Neuron (in vitro differentiated cells): ENCODE data around the gene GCLM.
"Not testable (repeated sequence)": the region's sequence is repeated elsewhere in the genome, so short reads cannot be mapped to it uniquely, and the experiment has no call there.

Experiments
- H2AFZ ChIP-seq: one replicate; pipeline ENCODE4 v1.6.1; 2013; ENCODE audit warnings: low read depth, mild to moderate bottlenecking, inconsistent platforms, low read length, moderate library complexity
- H3K27me3 ChIP-seq: one replicate; pipeline ENCODE4 v1.6.1; 2013; ENCODE audit warnings: low read length; ENCODE audit not compliant: insufficient read depth
- H3K36me3 ChIP-seq: one replicate; pipeline ENCODE4 v1.6.1; 2013; ENCODE audit warnings: low read length; ENCODE audit not compliant: insufficient read depth
- H3K4me1 ChIP-seq: one replicate; pipeline ENCODE4 v1.6.1; 2013; ENCODE audit warnings: low read length; ENCODE audit not compliant: insufficient read depth
- H3K4me3 ChIP-seq: 2 replicates; pipeline ENCODE4 v1.5.1; 2013; ENCODE audit warnings: mild to moderate bottlenecking, low read length, moderate library complexity
- H3K9me3 ChIP-seq: one replicate; pipeline ENCODE4 v1.6.1; 2013; ENCODE audit warnings: low read length

GCLM gene

DNA sequence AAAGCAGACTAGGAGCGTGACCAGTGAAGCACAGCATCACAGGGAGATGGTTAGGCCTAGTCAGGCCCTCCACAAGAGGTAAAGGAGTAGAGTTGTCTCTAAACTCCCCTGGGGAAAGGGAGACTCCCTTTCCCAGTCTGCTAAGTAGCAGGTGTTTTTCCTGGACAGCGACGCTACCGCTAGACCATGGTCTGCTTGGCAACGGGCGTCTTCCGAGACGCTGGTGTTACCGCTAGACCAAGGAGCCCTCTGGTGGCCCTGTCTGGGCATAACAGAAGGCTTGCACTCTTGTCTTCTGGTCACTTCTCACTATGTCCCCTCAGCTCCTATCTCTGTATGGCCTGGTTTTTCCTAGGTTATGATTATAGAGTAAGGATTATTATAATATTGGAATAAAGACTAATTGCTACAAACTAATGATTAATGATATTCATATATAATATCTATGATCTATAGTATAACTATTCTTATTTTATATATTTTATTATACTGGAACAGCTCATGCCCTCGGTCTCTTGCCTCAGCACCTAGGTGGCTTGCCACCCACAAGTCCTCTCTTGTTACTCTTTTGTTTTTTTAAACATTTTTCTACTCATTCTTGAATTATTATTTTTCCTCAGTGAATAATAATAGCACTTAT, 58.4 kb downstream of the GCLM start:
- not testable (repeated sequence) for H3K4me1 ChIP-seq, H3K4me3 ChIP-seq, H3K9me3 ChIP-seq, H3K27me3 ChIP-seq, H2AFZ ChIP-seq, H3K36me3 ChIP-seq

DNA sequence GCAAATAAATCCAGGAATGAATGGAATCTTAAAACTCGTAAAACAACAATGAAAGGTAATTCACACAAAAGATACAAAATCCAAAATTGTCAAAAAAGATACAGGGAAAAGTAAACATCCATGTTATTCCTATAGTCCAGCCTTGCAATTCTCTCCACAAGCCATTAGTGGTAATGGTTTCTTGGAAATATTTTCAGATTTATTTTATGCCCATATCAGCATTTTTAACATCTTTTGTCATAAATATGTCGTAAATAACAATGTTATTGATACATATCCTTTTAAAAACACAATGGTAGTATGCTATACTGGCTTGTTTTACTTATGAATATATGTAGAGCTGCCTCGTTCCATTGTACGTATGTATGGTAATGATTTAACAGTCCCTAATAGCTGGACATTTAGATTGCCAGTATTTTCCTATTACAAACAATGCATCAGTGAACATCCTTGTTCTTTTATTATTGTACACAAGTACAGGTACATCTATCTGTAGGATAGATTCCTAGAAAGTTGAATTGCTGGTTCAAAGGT, 60.8 kb downstream of the GCLM start:
- Histone ChIP-seq H3K4me1 (peaks cover 8% of the 10 kb centered on the region), H3K36me3 (no peaks in the 10 kb centered on the region), H2AFZ (peak overlapping the region; percentile 96), H3K27me3 (no peaks in the 10 kb centered on the region), H3K9me3 (no peaks in the 10 kb centered on the region), H3K4me3 (peak overlapping the region; percentile 96)

DNA sequence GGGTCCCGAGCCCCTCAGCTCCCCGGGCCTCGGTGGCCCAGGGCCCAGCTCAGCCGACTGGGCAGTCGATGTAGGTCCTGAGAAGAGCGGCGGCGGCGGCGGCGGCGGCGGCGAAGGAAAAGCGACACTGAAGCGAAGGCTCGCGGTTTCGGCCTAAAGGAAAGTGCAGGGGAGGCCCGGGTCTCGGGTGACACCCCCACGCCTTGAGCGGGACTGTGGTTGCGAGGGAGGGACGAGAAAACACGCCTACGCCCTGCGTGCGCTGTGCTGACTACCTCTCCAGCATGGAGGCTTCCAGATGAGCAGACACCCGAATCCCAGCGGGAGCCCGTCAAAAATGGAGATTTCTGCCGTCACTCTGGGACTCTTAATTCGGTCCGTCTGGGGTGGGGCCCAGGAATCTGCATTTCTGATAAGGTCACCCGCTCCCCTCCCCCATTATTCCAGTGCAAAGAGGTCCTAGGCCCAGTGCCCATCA, 61.4 kb downstream of the GCLM start:
- Histone ChIP-seq H3K36me3 (no peaks in the 10 kb centered on the region), H2AFZ (peak overlapping the region; percentile 96)

DNA sequence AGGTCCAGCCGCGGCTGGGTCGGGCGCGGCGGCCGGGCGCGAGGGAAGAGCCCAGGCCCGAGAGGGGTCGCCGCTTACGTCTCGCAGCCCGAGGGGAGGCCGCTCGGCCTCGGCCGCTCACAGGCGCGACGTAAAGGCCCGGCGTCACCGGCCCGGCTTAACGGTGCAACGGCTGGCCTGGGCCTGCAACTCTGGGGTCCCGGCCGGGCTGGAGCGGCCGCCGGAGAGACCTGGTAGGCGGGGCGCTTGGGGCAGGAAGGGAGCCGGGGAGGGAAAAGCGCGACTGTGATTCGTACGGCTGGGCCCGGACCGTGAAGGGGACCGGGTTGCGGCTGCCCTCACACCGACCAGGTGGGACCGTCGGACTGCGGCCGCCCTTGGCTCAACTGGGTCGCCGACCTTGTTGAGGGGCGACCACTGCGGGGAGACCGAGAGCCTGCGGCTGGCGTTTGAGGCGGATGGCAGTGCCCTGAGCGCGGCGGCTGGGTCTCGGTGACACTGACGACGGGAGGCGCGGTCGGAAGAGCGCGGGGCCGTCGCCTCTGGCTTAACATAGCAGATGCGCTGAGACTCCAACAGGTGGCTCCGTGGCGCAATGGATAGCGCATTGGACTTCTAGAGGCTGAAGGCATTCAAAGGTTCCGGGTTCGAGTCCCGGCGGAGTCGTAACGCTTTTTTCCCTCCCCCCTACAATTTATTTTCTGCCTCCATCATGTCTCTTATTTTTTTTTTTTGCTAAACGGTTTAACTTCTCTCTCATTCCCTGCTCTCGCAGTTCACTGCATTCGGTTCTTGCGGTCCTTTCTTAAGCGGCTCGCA, 62.0 kb downstream of the GCLM start:
- H3K27me3 ChIP-seq = no peaks in the 10 kb centered on the region
- H3K4me3 ChIP-seq = peak overlapping the region; percentile 96
- H3K9me3 ChIP-seq = no peaks in the 10 kb centered on the region
- H2AFZ ChIP-seq = peak overlapping the region; percentile 96
- H3K36me3 ChIP-seq = no peaks in the 10 kb centered on the region
- H3K4me1 ChIP-seq = peaks cover 8% of the 10 kb centered on the region

More for the DNA sequence above, 61.4 kb downstream of the GCLM start:
- Histone ChIP-seq H3K27me3 (no peaks in the 10 kb centered on the region), H3K9me3 (no peaks in the 10 kb centered on the region), H3K4me1 (peaks cover 8% of the 10 kb centered on the region), H3K4me3 (peak overlapping the region; percentile 96)

DNA sequence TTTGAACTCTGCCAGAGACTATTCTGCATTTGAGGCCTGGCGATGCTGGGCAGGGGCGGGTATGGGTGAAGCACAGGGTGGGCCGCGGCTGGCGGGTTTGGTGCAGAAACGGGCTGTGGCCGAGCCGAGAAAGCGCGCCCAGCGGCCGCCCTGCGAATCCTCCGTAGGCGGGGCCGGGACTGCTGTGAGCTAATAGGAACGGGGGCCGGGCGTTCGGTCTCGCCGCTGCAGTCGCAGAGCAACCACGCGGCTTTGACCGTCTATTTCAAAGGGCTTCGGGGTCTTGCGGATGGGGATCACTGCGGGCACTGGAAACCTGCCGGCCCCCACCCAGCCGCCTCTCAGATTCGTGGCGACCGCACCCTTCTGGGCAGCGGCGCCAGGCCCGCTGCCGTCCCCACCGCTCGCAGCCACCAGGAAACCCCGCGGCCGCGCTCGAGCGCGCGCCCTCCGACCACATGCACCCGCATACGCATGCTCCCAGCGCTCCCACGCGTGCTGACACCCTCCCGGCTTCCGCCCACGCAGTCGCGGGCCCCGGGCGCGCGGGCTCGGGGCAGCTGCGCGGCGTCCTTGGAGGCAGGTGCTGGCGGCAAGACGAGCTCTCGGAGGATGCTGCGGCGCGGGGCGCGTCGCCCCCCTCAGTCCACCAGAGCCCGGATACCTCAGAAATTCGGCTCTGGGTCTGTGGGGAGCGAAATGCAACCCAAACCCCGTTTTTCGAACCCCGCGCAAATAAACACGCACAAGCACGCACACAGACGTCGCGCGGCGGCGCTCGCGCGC, 62.8 kb downstream of the GCLM start:
- H3K4me3 ChIP-seq = peak overlapping the region; percentile 96
- H3K9me3 ChIP-seq = peaks cover under 1% of the 10 kb centered on the region
- peak overlapping the region; percentile 81 for H2AFZ ChIP-seq
- peaks cover 8% of the 10 kb centered on the region for H3K4me1 ChIP-seq
- no peaks in the 10 kb centered on the region for H3K27me3 ChIP-seq
- no peaks in the 10 kb centered on the region for H3K36me3 ChIP-seq

DNA sequence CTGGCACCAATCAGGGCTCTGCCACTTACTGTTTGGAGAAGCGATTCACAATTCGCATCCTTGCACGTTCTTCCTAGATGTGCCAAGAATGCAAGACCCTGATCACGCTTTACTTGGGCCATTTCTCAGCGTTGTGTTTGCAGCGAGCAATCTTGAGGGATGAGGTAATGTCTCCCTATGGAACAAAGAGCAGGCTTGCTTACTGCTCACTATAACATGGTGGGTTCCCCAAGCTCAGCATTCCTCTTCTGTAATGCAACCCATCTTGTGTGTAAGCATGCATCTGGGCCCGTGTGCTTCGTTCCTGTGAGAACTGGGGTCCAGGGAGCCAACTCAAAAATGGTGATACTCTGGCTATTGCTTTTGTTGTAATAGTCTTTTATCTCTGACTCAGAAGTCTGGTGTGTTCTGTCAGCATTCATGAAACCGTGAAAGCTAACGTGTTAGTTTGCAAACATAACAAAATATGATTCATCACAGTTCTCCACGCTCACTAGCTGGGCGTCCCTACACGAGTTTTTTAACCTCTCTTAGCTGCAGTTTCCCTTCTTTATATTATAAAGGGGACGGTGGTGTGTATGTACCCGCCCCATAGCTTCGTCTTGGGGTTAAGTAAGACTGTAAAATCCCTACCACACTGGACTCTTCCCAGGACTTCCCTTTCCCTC, 63.6 kb downstream of the GCLM start:
- Histone ChIP-seq H3K27me3 (peaks cover 6% of the 10 kb centered on the region), H3K4me3 (peak overlapping the region; percentile 96), H3K36me3 (no peaks in the 10 kb centered on the region), H3K9me3 (peaks cover 5% of the 10 kb centered on the region), H2AFZ (peak overlapping the region; percentile 81), H3K4me1 (peaks cover 8% of the 10 kb centered on the region)

DNA sequence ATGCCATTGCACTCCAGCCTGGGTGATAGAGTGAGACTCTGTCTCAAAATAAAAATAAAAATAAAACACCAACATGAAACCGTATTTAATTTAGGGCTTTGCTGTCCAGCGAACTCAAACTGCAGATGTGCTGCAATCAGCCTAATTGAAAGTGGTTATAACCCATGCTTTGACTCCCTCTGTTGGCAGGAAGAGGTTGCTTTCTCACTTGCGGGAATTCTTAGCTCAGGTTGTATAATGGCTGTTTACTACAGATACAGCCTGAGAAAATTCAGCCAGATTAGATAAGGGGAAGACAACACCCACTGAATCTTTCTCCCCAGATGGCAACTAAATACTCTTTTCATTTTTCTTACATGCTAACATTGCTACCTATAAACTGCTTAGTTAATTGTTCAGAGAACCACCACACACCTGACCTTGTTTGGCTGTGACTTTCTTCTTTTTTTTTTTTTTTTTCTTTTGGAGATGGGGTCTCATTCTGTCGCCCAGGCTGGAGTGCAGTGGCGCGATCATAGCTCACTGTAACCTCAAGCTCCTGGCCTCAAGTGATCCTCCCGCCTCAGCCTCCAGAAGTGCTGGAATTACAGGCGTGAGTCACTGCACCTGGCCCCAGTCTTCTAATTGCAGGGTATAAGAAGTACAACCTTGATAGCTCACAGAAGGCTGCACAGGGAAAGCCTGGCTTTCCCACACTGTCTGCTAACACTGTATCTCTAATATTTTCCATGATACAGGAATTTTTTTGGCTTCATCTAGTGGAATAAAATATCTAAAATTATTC, 64.8 kb downstream of the GCLM start:
- H3K36me3 ChIP-seq = no peaks in the 10 kb centered on the region
- no peak overlapping the region for H3K4me3 ChIP-seq
- H3K9me3 ChIP-seq = peaks cover 5% of the 10 kb centered on the region
- peaks cover 8% of the 10 kb centered on the region for H3K4me1 ChIP-seq
- no peak overlapping the region for H2AFZ ChIP-seq
- peaks cover 13% of the 10 kb centered on the region for H3K27me3 ChIP-seq

DNA sequence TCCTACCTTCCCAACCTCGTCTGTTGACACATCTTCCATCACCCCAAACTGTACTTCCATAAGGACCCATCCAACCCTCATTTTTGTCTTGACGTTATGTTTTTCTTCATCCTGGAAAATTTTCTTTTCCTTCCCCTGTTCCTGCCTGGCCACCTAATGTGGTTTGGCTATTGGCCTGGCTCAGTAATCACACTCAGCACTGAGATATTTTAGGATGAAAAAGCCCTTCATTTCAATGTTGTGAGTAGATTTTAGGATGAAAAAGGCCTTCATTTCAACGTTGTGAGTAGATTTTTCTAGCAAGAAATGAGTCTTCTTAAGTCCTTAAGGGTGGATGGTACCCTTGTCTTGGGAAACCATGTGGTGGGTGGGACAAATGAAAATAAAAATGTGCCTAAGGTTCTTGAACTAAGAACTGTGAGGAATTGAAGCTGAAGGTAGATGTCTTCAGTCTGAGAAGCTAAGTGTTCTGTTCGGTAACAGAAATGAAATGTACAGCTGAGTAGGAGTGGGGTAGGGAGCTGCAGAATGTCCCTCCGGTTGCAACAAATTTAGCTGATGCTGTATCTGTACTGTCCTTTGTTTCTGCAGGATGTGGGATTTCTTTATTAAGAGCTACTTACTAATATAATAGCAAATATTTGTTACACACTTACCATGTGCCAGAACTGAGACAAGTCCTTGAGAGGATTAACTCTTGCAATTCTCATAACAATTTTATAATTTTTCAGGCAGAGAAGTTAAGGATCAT, 66.3 kb downstream of the GCLM start:
- peaks cover 14% of the 10 kb centered on the region for H3K4me1 ChIP-seq
- H3K27me3 ChIP-seq = peaks cover 13% of the 10 kb centered on the region
- H3K9me3 ChIP-seq = peaks cover 5% of the 10 kb centered on the region
- H2AFZ ChIP-seq = no peak overlapping the region
- no peak overlapping the region for H3K4me3 ChIP-seq
- no peaks in the 10 kb centered on the region for H3K36me3 ChIP-seq

DNA sequence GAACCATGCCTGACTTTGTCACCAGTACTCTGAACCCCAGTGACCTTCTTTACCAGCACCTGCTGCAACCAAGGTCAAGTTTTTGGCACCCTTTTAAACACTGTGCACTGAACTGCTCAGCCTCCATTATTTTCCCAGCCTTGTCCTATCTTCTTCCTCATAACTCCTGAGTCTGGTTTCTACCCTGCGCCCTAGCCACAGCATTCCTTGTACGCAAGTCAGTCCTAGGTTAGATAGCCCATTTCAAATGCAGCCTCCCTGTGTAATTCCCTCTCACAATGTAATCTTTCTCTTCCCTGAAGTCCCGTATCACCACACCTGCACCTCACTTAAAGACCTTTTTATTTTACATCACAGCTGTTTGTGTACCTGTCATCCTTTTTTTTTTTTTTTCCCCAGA, 67.5 kb downstream of the GCLM start:
- Histone ChIP-seq H3K9me3 (peaks cover 5% of the 10 kb centered on the region), H3K4me3 (no peak overlapping the region), H3K36me3 (no peaks in the 10 kb centered on the region), H3K4me1 (peaks cover 21% of the 10 kb centered on the region), H2AFZ (no peak overlapping the region), H3K27me3 (peaks cover 13% of the 10 kb centered on the region)

DNA sequence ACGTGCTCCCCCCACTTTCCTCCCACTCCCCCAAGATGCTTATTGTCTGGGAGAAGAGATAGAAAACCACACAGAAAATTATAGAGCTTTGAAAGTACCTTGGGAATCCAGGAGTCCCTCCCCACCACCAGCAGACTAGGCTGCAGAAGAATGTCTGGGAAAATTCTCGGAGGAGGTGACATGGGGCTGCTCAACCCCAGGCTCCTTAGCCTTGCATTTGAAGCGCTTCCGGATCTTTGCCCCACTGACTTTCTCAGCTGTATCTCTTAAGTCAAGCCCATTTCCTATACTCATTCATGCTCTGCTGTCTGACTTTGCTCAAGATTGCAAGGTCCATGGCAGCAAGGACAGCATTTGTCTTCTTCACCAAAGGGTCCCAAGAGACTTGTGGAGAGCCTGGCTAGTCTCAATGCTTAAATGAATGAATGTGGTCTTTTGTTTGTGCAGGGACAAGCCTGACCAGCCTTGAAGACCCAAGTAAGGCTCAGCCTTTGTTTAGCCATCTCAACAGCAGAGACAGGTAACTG, 68.2 kb downstream of the GCLM start:
- Histone ChIP-seq H3K36me3 (no peaks in the 10 kb centered on the region), H3K27me3 (peaks cover 13% of the 10 kb centered on the region), H3K4me1 (peaks cover 21% of the 10 kb centered on the region), H2AFZ (no peak overlapping the region), H3K4me3 (no peak overlapping the region), H3K9me3 (peaks cover 5% of the 10 kb centered on the region)

DNA sequence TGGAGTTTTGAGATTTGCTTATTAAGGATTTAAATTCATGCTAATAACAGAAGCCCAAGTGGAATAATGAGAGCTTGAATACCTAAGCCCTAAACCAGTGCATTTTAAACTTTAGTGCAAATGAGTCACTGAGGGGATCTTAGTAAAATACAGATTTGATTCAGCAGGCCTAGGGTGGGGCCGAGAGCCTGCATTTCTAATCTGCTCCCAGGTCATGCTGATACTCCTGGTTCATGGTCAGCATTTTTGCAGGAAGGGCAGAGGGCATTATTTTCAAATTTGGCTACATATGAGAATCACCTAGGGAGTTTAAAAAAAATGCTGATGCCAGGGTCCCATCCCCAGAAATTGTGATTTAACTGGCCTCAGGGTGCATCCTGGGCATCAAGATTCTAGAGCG, 69.5 kb downstream of the GCLM start:
- no peak overlapping the region for H2AFZ ChIP-seq
- peaks cover 5% of the 10 kb centered on the region for H3K9me3 ChIP-seq
- no peaks in the 10 kb centered on the region for H3K36me3 ChIP-seq
- H3K4me1 ChIP-seq = peaks cover 14% of the 10 kb centered on the region
- H3K27me3 ChIP-seq = peaks cover 13% of the 10 kb centered on the region
- H3K4me3 ChIP-seq = no peak overlapping the region
